Panc1 (cell line): ENCODE data around the gene PDZD2. TPM values are rescaled to one million over a fixed set of nuclear protein-coding genes. Genes with fewer than 3 reads are reported as not detected.

ENCODE experiments used
- ATAC-seq: fragments of 200-7000 bp; cut with Tn5 transposase; 2 replicates; pipeline ENCODE4 v1.9.1; 2020; ENCODE audit warnings: mild to moderate bottlenecking, moderate library complexity
- BruUV-seq: library from RNA; stranded (reverse); fragments of 400-500 nt; replicated peaks from 2 replicates; lab custom pipeline; 2021; lab: Mats Ljungman, UMichigan
- CTCF ChIA-PET: fragments of 300-600 bp; sonication (Branson Sonifier 250); formaldehyde crosslinking; loops from one replicate; lab custom pipeline; 2022; ENCODE audit warnings: antibody characterized with exemption; lab: Charles Lee
- POLR2A ChIA-PET: fragments of 300-600 bp; sonication (Branson Sonifier 250); formaldehyde crosslinking; loops from one replicate; lab custom pipeline; 2022; ENCODE audit warnings: antibody characterized with exemption; lab: Charles Lee
- DNase-seq: peaks from one replicate; pipeline ENCODE4 v3.0.0-alpha.2; 2010; ENCODE audit warnings: low read depth, low spot score
- H3K27ac ChIP-seq: 2 replicates; pipeline ENCODE4 v1.5.1; 2011; ENCODE audit warnings: mild to moderate bottlenecking, low read length, inconsistent platforms
- H3K27me3 ChIP-seq: fragments of 200-500 bp; sonication (Bioruptor generic); 2 replicates; pipeline ENCODE4 v1.6.0; 2014; ENCODE audit warnings: low read length, inconsistent platforms; ENCODE audit not compliant: control insufficient read depth, insufficient read depth
- H3K36me3 ChIP-seq: fragments of 200-500 bp; sonication (Bioruptor generic); 2 replicates; pipeline ENCODE4 v1.5.1; 2014; ENCODE audit warnings: inconsistent platforms, mild to moderate bottlenecking, low read length, moderate library complexity; ENCODE audit not compliant: control insufficient read depth, insufficient read depth
- H3K4me1 ChIP-seq: 2 replicates; pipeline ENCODE4 v1.5.1; 2011; ENCODE audit warnings: inconsistent platforms, mild to moderate bottlenecking, low read length, moderate library complexity; ENCODE audit not compliant: control insufficient read depth, insufficient read depth
- H3K4me3 ChIP-seq, 2 experiments: 2 replicates each; pipeline ENCODE4 v1.5.1; 2011 to 2012; ENCODE audit warnings: low read depth in 2 of 2, low read length in 2 of 2, mild to moderate bottlenecking in 2 of 2, inconsistent platforms in 1 of 2, moderate library complexity in 1 of 2
- H3K9me3 ChIP-seq: fragments of 200-500 bp; sonication (Bioruptor generic); 2 replicates; pipeline ENCODE4 v1.5.1; 2014; ENCODE audit warnings: low read depth, mild to moderate bottlenecking, inconsistent platforms, low read length, moderate library complexity; ENCODE audit not compliant: control insufficient read depth, insufficient read depth
- CTCF ChIP-seq: fragments of 450-650 bp; IDR thresholded peaks from 2 replicates; pipeline ENCODE4 v1.5.1; 2017; ENCODE audit warnings: mild to moderate bottlenecking
- POLR2AphosphoS5 ChIP-seq: IDR thresholded peaks from 2 replicates; pipeline ENCODE4 v1.6.1; 2012; ENCODE audit warnings: mild to moderate bottlenecking, low read depth, low read length, moderate library complexity
- REST ChIP-seq, 2 experiments: IDR thresholded peaks; 2 replicates each; pipeline ENCODE4 v1.6.1; 2011 to 2012; ENCODE audit warnings: low read depth in 2 of 2, control low read depth in 1 of 2, low read length in 1 of 2, mild to moderate bottlenecking in 1 of 2, moderate library complexity in 1 of 2; ENCODE audit not compliant: insufficient read depth in 1 of 2
- TCF7L2 ChIP-seq: IDR thresholded peaks from 2 replicates; pipeline ENCODE4 v1.6.1; 2011; ENCODE audit warnings: mild to moderate bottlenecking, low read depth, low read length, inconsistent platforms
- in situ Hi-C: cut with HindIII; loops from 2 replicates; pipeline ENCODE4 v1.10.0; 2016; ENCODE audit warnings: low sequenced_read_pairs, low pct_unique_long_range_greater_than_20kb
- intact Hi-C: fragments of 100-400 bp; cut with micrococcal nuclease; formaldehyde crosslinking; loops from one replicate; pipeline ENCODE4 v1.10.0; 2022; ENCODE audit not compliant: unreplicated experiment
- total RNA-seq: library from RNA; stranded (reverse); gene quantifications from one replicate; pipeline ENCODE4 v1.2.1, GENCODE V29; 2021; ENCODE audit not compliant: unreplicated experiment

The PDZD2 gene
- total RNA-seq, 1 experiment from 2014 or later: 0.10 TPM

- intact Hi-C loops (no loop called here), in situ Hi-C loops (no loop called here)
- ChIA-PET CTCF (no interaction called here), POLR2A (no interaction called here)
- no peak for TF ChIP-seq TCF7L2
- TF ChIP-seq POLR2AphosphoS5: no peak
- no peak for TF ChIP-seq CTCF
- TF ChIP-seq REST (IDR thresholded peaks at IDR 0.05; ENCODE audit: insufficient read depth in 1 of 2, low read depth in 2 of 2, low read length in 1 of 2): no peak
- no peaks in the 10 kb centered on the region for H3K9me3 ChIP-seq
- H3K27ac ChIP-seq: no peak overlapping the region
- DNase-seq (no peak), ATAC-seq (no peak)
- BruUV-seq: no TSS peak
- no peaks in the 10 kb centered on the region for H3K4me1 ChIP-seq
- no peak overlapping the region for H3K4me3 ChIP-seq
- no peaks in the 10 kb centered on the region for H3K36me3 ChIP-seq
- H3K27me3 ChIP-seq: peaks cover 7% of the 10 kb centered on the region
Observed at GRCh38 chr5:31937703-31938102, 298.8 kb downstream of the PDZD2 start.

- no peaks in the 10 kb centered on the region for H3K9me3 ChIP-seq
- in situ Hi-C loops: no loop called here
- DNase-seq: no peak
- intact Hi-C loops: no loop called here
- H3K4me3 ChIP-seq: no peak overlapping the region
- H3K27ac ChIP-seq: no peak overlapping the region
- POLR2A ChIA-PET: no interaction called here
- CTCF ChIA-PET: no interaction called here
- H3K4me1 ChIP-seq: no peaks in the 10 kb centered on the region
- H3K36me3 ChIP-seq: no peaks in the 10 kb centered on the region
- no TSS peak for BruUV-seq
- TF ChIP-seq TCF7L2 (no peak), REST (IDR thresholded peaks at IDR 0.05; ENCODE audit: insufficient read depth in 1 of 2, low read depth in 2 of 2, low read length in 1 of 2) (no peak)
- ATAC-seq: no peak
- H3K27me3 ChIP-seq: peaks cover 10% of the 10 kb centered on the region
Observed at GRCh38 chr5:31939151-31939550, 300.2 kb downstream of the PDZD2 start.
